Memory B cell (primary cell): ENCODE results near the gene IRF6.

Experiments used
- ATAC-seq: fragments of 150-1000 bp; cut with Tn5 transposase; 2 replicates; pipeline ENCODE4 v1.10.0; 2021; ENCODE audit warnings: low read depth, mild to moderate bottlenecking, moderate library complexity
- DNase-seq, 2 donors: peaks; one replicate each; pipeline ENCODE4 v3.0.0; 2022; ENCODE audit warnings: low spot score in 2 of 2
- H3K27ac Mint-ChIP-seq: one replicate; pipeline ENCODE4 v1.8.0; 2022; ENCODE audit warnings: mild to moderate bottlenecking, moderate library complexity, mixed read lengths
- H3K27me3 Mint-ChIP-seq: one replicate; pipeline ENCODE4 v1.8.0; 2022; ENCODE audit warnings: mixed read lengths
- H3K36me3 Mint-ChIP-seq: one replicate; pipeline ENCODE4 v1.8.0; 2022; ENCODE audit warnings: mild to moderate bottlenecking, mixed read lengths
- H3K4me1 Mint-ChIP-seq: one replicate; pipeline ENCODE4 v1.8.0; 2022; ENCODE audit warnings: mixed read lengths
- H3K4me3 Mint-ChIP-seq: one replicate; pipeline ENCODE4 v1.8.0; 2022; ENCODE audit warnings: mild to moderate bottlenecking, moderate library complexity, mixed read lengths
- H3K9me3 Mint-ChIP-seq: one replicate; pipeline ENCODE4 v1.8.0; 2022; ENCODE audit warnings: mixed read lengths

IRF6 gene

DNA sequence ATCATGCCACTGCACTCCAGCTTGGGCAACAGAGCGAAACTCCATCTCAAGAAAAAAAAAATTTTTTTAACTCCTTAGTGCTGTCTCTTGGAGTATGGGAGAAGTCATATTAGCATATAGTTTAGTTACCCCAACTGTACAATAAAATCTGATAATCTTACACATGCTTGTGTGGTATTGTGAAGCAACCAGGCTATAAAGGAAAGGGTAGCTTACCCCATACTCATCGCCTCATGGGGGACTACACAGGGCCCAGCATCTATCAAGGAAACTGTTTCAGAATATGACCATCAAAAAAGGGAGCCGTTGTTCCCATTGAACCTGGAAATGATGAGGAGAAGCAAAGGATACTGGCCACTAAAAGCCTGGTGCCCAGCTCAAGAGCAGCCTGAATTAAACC is 53.1 kb downstream of the IRF6 start:
- H3K9me3 Mint-ChIP-seq = no peaks in the 10 kb centered on the region
- H3K4me1 Mint-ChIP-seq = peaks cover 35% of the 10 kb centered on the region
- H3K4me3 Mint-ChIP-seq = no peak overlapping the region
- H3K27me3 Mint-ChIP-seq = no peaks in the 10 kb centered on the region
- no peak overlapping the region for H3K27ac Mint-ChIP-seq
- no peak for ATAC-seq
- no peaks in the 10 kb centered on the region for H3K36me3 Mint-ChIP-seq
- DNase-seq = no peak

DNA sequence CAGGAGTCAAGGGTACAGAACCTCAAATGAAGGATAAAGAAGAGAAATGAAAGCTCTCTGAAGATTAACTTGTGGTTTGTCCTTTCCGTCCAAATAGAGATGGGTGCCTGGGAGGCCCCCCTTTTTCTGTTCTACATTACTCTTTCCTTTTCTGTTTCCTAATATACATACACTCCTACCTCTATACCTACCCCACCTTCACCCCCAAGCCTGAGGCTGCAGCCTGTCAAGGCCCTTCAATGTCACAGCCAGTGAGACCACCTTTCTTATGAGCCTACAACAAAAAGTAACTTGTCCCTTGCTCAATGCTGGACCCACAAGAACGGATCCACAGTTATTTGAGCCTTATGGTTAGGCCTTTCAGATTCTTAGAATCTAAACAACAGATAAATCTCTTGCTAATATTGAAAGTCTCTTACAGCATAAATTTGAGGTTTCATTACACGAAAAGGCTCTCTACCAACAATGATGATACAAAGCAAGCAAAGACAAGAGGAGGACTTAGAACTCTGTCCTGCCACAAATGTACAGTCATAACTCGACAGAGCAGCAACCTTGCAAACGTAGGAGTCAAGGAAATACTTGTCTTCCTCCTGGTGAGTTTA is 54.2 kb downstream of the IRF6 start:
- H3K27me3 Mint-ChIP-seq = no peaks in the 10 kb centered on the region
- DNase-seq = no peak

DNA sequence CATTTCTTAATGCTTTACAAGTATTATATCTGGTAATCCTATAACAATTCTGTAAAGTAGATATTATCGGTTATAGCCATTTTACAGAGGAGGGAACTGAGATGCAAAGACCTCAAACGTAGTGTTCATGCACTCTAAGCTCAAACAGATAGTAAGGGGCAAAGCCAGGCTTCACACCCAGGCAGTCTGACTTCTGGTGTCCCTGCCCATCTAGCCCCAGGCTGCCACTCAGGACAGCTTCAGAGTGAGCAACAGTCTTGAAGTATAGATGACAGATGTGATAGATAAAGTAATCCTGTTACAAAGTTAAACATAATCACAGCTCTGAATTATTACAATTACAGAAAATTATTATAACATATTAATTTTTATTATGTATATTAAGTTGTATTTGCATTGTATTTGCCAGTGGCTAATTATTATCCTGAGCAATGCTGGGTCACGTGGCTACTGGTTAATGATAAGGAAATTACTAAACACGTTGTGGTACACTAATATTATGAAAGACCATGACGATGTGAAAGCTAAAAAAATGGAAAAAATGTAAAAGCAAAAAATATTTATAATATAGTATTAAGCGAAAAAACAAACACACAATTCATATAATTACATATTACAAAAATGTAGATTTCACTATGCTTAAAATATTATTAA is 56.1 kb downstream of the IRF6 start:
- H3K9me3 Mint-ChIP-seq = no peaks in the 10 kb centered on the region
- no peaks in the 10 kb centered on the region for H3K36me3 Mint-ChIP-seq
- H3K4me1 Mint-ChIP-seq = peaks cover 18% of the 10 kb centered on the region
- H3K4me3 Mint-ChIP-seq = no peak overlapping the region
- H3K27me3 Mint-ChIP-seq = no peaks in the 10 kb centered on the region
- ATAC-seq (no peak), DNase-seq (no peak)
- H3K27ac Mint-ChIP-seq = no peak overlapping the region

More for the DNA sequence above, 54.2 kb downstream of the IRF6 start:
- no peak for ATAC-seq
- Mint-ChIP-seq H3K36me3 (no peaks in the 10 kb centered on the region), H3K4me3 (peak overlapping the region; percentile 6), H3K27ac (peak overlapping the region; percentile 61), H3K4me1 (peaks cover 35% of the 10 kb centered on the region), H3K9me3 (no peaks in the 10 kb centered on the region)

DNA sequence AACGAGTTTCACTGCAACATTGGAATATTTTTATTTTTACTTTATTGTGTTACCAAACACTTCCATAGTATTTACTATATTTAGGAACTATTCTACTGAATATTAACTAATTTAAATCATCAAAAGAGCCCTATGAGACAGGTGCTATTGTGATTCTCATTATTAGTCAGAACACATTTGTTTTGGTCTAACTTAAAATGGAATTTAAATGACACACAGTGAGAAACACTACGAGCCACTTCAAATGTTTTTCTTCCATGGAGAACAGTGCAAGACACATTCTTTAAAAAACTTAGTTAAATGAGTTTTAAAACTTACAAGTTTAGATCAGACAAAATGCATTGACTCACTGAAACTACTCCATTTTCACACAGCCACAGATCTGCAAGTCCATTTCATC is 56.7 kb downstream of the IRF6 start:
- Mint-ChIP-seq H3K9me3 (no peaks in the 10 kb centered on the region), H3K27ac (no peak overlapping the region), H3K4me3 (no peak overlapping the region), H3K27me3 (no peaks in the 10 kb centered on the region), H3K4me1 (peaks cover 18% of the 10 kb centered on the region), H3K36me3 (no peaks in the 10 kb centered on the region)
- ATAC-seq (no peak), DNase-seq (no peak)

DNA sequence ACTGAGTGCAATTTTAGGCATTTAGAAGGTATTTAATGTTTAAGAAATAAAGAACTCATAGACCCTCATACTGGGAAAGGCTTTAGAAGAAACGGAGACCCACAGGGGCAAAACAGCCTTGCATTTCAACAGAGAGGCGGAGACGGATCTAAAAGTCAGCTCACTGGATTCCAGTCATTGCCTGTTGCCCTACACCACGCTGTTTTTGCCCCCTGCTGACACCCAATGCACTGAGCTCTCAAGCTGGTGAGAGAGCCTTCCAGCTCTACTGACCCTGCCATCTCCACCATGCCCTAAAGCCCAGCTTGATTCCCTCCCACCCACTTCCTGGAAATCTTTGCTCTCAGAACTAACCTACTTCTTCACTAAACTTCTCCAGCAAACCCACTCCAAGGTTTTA is 57.3 kb downstream of the IRF6 start:
- Mint-ChIP-seq H3K4me3 (no peak overlapping the region), H3K27me3 (no peaks in the 10 kb centered on the region), H3K9me3 (no peaks in the 10 kb centered on the region), H3K4me1 (peaks cover 18% of the 10 kb centered on the region), H3K36me3 (no peaks in the 10 kb centered on the region), H3K27ac (peak overlapping the region; percentile 89)
- DNase-seq = no peak
- ATAC-seq = no peak

DNA sequence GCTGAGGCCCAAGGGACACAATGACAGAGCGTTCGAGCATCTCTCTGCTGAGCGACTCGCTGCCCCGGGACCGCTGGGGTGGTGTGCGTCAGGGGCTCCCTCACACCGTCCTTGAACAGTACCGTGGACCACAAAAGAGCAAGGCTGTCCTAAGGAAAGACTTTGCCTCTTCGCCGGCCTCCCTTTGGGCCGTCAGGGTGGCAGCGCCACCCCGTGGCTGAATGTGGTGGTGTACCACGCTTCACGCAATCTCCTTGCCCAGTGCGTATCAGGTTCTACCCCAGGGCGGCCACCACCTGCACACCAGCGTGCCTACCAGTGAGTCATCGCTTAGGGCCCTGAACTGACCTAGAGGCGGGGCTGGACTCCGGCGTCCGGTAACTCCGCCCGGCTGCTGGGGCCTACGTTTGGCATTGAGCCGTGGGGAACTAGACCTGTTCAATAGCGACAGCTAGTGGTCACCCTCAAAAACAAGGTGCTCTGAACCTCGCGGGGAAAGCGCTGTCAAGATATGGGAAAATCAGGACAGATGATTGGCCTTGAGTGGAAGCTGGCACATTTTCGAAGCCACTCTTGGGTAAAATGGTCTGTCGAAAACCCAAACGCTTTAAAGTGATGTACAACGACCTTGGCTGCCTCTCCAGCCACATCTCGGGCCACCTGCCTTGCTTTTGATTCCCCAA is 58.2 kb downstream of the IRF6 start:
- no peaks in the 10 kb centered on the region for H3K27me3 Mint-ChIP-seq
- H3K27ac Mint-ChIP-seq = peak overlapping the region; percentile 89
- peak; percentile 80 to 89 for DNase-seq
- H3K36me3 Mint-ChIP-seq = no peaks in the 10 kb centered on the region
- H3K4me1 Mint-ChIP-seq = peaks cover 22% of the 10 kb centered on the region
- no peaks in the 10 kb centered on the region for H3K9me3 Mint-ChIP-seq
- peak; percentile 92 for ATAC-seq
- peak overlapping the region; percentile 91 for H3K4me3 Mint-ChIP-seq

DNA sequence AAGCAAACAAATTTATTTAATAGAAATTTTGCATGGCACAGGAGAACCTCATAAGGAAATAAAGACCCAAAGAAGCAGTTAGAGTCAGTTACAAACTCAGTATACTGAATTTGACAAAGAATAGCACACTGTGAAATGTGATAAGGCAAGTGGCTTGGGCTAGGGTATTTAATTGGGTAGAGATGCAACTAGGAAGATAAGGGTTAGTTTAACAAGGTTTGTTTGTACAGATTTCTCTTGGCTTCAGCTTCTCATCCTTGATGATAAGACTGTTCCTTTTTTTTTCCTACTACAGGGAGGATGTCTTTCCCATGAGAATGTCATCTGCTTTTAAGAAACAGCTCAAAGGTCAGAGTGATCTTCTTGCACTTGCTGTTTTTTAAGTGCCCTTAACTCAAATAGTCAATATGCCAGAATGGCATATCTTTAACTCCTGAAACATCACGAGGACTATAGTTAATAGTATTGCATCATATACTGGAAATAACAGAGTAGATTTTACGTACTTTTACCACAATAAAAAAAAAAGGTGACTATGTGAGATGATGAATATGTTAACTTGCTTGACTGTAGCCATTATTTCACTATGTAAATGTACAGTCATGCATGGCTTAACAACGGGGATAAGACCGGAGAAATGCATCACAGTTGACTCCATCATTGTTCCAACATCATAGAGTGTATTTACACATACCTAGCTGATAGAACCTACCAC is 59.3 kb downstream of the IRF6 start:
- no peak overlapping the region for H3K27ac Mint-ChIP-seq
- H3K9me3 Mint-ChIP-seq = no peaks in the 10 kb centered on the region

DNA sequence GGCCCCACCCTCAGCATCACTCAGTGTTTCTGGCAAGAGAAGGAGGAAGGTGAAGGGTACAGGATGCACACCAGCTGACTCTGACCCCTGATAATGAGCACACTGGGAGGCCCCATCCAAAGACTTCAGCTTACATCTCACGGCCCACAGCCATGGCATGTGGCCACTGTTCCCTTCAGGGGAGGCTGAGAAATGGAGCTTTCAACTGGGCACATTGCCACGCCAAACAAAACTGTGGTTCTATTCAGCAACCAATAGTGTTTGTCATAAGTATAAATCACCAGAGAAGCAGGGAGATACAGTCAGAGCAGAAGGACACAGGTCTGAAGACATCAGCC is 62.8 kb downstream of the IRF6 start:
- Mint-ChIP-seq H3K9me3 (no peaks in the 10 kb centered on the region), H3K27me3 (no peaks in the 10 kb centered on the region), H3K4me1 (peaks cover 6% of the 10 kb centered on the region), H3K4me3 (no peak overlapping the region), H3K27ac (peak overlapping the region; percentile 36), H3K36me3 (no peaks in the 10 kb centered on the region)
- no peak for ATAC-seq
- DNase-seq = no peak

More for the DNA sequence above, 59.3 kb downstream of the IRF6 start:
- Mint-ChIP-seq H3K4me3 (no peak overlapping the region), H3K27me3 (no peaks in the 10 kb centered on the region), H3K36me3 (no peaks in the 10 kb centered on the region), H3K4me1 (peaks cover 12% of the 10 kb centered on the region)
- DNase-seq (no peak), ATAC-seq (no peak)

DNA sequence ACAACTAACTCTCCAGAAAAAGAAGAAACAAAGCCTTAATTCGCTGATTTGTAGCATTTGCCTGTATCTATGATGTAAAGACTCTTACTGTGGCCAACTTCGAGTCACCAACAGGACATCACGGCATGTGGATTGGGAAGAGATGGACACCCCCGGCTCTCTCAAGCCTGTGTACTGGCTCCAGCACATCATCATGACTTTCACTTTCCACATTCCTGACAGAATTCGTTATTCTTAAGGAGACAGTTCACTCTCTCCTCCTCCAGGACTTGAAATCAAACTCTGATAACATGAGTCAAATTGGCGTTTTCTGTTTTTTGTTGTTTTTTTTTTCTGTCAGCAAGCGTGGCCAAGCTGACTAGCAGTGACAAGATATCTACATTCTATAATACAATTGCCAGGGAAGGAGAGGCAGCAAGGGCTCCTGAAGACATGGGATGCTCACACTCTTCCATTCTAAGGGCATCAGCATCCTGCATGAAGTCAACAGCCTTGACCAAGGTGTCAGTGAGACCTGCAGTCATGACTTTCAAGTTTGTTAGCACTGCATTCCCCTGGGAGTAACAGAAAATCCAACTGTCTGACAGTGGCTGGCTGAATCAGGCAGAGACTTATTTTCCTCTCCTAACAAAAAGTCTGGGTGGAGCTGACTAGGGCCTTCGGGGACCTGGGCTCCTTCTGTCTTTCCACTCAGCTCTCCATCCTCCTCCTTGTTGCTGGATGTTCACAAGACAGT is 63.4 kb downstream of the IRF6 start:
- ATAC-seq (no peak), DNase-seq (no peak)
- Mint-ChIP-seq H3K27ac (peak overlapping the region; percentile 36), H3K4me1 (peaks cover 4% of the 10 kb centered on the region), H3K9me3 (no peaks in the 10 kb centered on the region), H3K4me3 (no peak overlapping the region), H3K36me3 (no peaks in the 10 kb centered on the region), H3K27me3 (no peaks in the 10 kb centered on the region)

DNA sequence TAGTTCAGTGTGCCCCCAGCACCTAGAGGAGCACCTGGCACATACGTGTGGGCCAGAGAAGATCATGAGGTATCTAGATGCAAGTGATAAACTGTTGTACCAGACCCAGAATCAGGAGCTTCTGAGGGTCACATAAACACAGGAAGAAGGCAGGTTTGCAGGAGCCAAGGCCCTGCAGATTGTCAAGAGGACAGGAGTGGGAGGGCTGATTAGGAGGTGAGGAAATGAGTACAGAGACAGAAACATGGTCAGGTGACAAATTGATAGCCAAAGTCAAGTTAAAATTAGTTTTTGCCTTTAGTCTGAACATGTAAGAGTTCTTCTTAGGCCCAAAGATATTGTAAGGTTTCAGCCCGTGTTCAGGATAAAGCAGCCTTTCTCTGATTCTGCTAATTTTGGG is 64.1 kb downstream of the IRF6 start:
- H3K4me3 Mint-ChIP-seq = no peak overlapping the region
- ATAC-seq = no peak
- peaks cover 4% of the 10 kb centered on the region for H3K4me1 Mint-ChIP-seq
- DNase-seq = no peak
- no peaks in the 10 kb centered on the region for H3K36me3 Mint-ChIP-seq
- H3K27ac Mint-ChIP-seq = no peak overlapping the region
- no peaks in the 10 kb centered on the region for H3K27me3 Mint-ChIP-seq
- H3K9me3 Mint-ChIP-seq = no peaks in the 10 kb centered on the region

DNA sequence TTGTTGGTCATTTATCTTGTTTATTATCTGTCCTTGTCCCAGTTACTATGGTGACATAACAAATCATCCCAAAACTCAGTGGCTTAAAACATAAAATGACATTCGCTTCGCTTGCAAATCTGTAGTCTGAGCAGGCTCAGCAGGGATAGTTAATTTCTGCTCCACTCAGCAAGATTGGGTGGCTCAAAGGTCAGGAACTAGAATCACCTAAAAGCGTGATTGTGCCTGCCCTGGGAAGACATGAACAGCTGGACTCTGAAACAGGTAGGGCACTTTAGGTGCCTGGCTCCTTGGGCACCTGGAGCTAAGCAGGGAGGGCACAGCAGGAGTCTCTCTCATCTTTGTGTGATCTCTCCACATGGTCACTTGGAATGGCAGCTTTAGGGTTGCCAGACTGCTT is 64.7 kb downstream of the IRF6 start:
- Mint-ChIP-seq H3K27me3 (no peaks in the 10 kb centered on the region), H3K4me1 (peaks cover 4% of the 10 kb centered on the region), H3K27ac (no peak overlapping the region), H3K4me3 (no peak overlapping the region), H3K9me3 (no peaks in the 10 kb centered on the region), H3K36me3 (no peaks in the 10 kb centered on the region)
- DNase-seq (no peak), ATAC-seq (no peak)

DNA sequence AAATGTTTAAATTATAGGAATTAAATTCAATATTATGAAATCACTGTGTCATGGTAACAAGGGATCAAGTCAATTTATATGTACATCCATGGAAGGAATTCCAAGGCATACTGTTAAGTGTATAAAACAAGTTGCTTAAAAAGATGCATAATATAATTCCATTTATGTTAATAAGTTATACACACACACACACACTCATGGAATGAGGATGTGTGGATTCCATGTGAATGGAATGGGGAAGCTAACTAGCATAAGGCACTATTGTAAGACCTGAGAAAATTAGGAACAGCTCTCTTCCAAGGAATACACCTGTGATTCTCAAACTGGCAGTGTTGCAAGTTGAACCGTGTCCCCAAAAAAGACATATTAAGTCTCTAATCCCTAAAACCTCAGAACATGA is 67.7 kb downstream of the IRF6 start:
- Mint-ChIP-seq H3K27ac (no peak overlapping the region), H3K27me3 (no peaks in the 10 kb centered on the region), H3K9me3 (no peaks in the 10 kb centered on the region), H3K4me3 (no peak overlapping the region), H3K4me1 (peaks cover 10% of the 10 kb centered on the region), H3K36me3 (no peaks in the 10 kb centered on the region)
- DNase-seq = no peak
- ATAC-seq = no peak

DNA sequence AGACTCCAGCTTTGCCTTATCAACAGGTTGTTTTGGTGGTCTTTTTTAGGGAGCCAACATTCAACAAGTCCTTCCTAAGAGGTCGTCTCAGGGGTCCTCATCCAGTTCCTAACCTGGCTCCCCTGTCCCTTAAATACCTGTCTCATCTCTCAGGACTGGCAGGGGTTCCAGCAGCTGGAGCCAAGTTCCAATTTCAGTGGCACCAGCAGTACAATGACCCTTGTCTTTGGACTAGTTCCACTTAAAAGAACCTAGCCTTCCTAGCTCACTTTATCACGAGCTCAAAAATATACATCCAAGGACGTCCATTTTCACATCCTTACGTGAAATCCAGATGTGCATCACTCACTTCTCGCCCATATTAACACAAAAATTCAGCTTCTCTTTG is 68.8 kb downstream of the IRF6 start:
- ATAC-seq = no peak
- Mint-ChIP-seq H3K27me3 (no peaks in the 10 kb centered on the region), H3K4me3 (no peak overlapping the region), H3K36me3 (no peaks in the 10 kb centered on the region), H3K9me3 (no peaks in the 10 kb centered on the region), H3K4me1 (peaks cover 6% of the 10 kb centered on the region), H3K27ac (no peak overlapping the region)
- no peak for DNase-seq
